Liver (tissue), 3 donors: Measurements from ENCODE around the gene ERVMER34-1.

Experiments used
- EGR1 ChIP-seq, 2 donors: IDR thresholded peaks; 2 replicates each; pipeline ENCODE4 v1.6.1; 2016 to 2018; ENCODE audit warnings: antibody characterized with exemption in 2 of 2, low read depth in 2 of 2
- FOXA1 ChIP-seq: IDR thresholded peaks from 2 replicates; pipeline ENCODE4 v1.6.1; 2016; ENCODE audit warnings: antibody characterized with exemption
- JUND ChIP-seq, 2 donors: IDR thresholded peaks; 2 replicates each; pipeline ENCODE4 v1.6.1; 2016; ENCODE audit warnings: antibody characterized with exemption in 2 of 2
- MAX ChIP-seq: IDR thresholded peaks from 2 replicates; pipeline ENCODE4 v1.6.1; 2016; ENCODE audit warnings: antibody characterized with exemption
- RAD21 ChIP-seq, 2 donors: IDR thresholded peaks; 2 replicates each; pipeline ENCODE4 v1.6.1; 2016; ENCODE audit warnings: antibody characterized with exemption in 2 of 2, mild to moderate bottlenecking in 2 of 2
- REST ChIP-seq: IDR thresholded peaks from 2 replicates; pipeline ENCODE4 v1.6.1; 2016; ENCODE audit warnings: antibody characterized with exemption, mild to moderate bottlenecking
- SP1 ChIP-seq: IDR thresholded peaks from 2 replicates; pipeline ENCODE4 v1.6.1; 2018; ENCODE audit warnings: antibody characterized with exemption, mild to moderate bottlenecking
- TF ChIP-seq, protein P1 (sequence below): fragments of 150-350 bp; IDR thresholded peaks from 2 replicates; pipeline ENCODE4 v1.5.1; 2017; ENCODE audit warnings: improper control_type of control experiment, low read depth, low read length; ENCODE audit not compliant: missing input control
- TF ChIP-seq, protein P2 (sequence below): IDR thresholded peaks from 2 replicates; pipeline ENCODE4 v1.6.1; 2016; ENCODE audit warnings: antibody characterized with exemption
- TF ChIP-seq, protein P3 (sequence below): IDR thresholded peaks from 2 replicates; pipeline ENCODE4 v1.6.1; 2016; ENCODE audit warnings: antibody characterized with exemption
- donor health status: healthy.
- donor health status: healthy.

GRCh38 chr4:52704661-52705060, 46.6 kb downstream of the ERVMER34-1 start:
- TF ChIP-seq EGR1 (IDR thresholded peaks at IDR 0.05; ENCODE audit: low read depth in 2 of 2) (no peak), REST (no peak), MAX (no peak), FOXA1 (no peak), RAD21 (IDR thresholded peaks at IDR 0.05) (no peak), SP1 (no peak), JUND (IDR thresholded peaks at IDR 0.05) (no peak)
- TF ChIP-seq, protein P1, sequence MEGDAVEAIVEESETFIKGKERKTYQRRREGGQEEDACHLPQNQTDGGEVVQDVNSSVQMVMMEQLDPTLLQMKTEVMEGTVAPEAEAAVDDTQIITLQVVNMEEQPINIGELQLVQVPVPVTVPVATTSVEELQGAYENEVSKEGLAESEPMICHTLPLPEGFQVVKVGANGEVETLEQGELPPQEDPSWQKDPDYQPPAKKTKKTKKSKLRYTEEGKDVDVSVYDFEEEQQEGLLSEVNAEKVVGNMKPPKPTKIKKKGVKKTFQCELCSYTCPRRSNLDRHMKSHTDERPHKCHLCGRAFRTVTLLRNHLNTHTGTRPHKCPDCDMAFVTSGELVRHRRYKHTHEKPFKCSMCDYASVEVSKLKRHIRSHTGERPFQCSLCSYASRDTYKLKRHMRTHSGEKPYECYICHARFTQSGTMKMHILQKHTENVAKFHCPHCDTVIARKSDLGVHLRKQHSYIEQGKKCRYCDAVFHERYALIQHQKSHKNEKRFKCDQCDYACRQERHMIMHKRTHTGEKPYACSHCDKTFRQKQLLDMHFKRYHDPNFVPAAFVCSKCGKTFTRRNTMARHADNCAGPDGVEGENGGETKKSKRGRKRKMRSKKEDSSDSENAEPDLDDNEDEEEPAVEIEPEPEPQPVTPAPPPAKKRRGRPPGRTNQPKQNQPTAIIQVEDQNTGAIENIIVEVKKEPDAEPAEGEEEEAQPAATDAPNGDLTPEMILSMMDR, result no peak
- TF ChIP-seq, protein P2, sequence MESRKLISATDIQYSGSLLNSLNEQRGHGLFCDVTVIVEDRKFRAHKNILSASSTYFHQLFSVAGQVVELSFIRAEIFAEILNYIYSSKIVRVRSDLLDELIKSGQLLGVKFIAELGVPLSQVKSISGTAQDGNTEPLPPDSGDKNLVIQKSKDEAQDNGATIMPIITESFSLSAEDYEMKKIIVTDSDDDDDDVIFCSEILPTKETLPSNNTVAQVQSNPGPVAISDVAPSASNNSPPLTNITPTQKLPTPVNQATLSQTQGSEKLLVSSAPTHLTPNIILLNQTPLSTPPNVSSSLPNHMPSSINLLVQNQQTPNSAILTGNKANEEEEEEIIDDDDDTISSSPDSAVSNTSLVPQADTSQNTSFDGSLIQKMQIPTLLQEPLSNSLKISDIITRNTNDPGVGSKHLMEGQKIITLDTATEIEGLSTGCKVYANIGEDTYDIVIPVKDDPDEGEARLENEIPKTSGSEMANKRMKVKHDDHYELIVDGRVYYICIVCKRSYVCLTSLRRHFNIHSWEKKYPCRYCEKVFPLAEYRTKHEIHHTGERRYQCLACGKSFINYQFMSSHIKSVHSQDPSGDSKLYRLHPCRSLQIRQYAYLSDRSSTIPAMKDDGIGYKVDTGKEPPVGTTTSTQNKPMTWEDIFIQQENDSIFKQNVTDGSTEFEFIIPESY, result no peak
- TF ChIP-seq, protein P3, sequence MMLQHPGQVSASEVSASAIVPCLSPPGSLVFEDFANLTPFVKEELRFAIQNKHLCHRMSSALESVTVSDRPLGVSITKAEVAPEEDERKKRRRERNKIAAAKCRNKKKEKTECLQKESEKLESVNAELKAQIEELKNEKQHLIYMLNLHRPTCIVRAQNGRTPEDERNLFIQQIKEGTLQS, result no peak
